Ascending aorta (tissue), 2 donors: Measurements from ENCODE around the gene ATP5MC2. TPM values are rescaled to one million over a fixed set of nuclear protein-coding genes. Genes with fewer than 3 reads are reported as not detected.
A peak's percentile ranks its signal among the peaks of the same experiment; 100 is the strongest.

ENCODE experiments used
- DNase-seq, 2 donors: peaks; one replicate each; pipeline ENCODE4 v3.0.0-alpha.2; 2019; ENCODE audit warnings: low spot score in 2 of 2
- H3K27ac ChIP-seq, 2 donors: fragments of 200-600 bp; sonication (generic); one replicate each; pipeline ENCODE4 v1.5.1; 2016 to 2017; ENCODE audit warnings: mild to moderate bottlenecking in 1 of 2
- H3K27me3 ChIP-seq: fragments of 200-600 bp; sonication (generic); one replicate; pipeline ENCODE4 v1.5.1; 2017
- H3K36me3 ChIP-seq, 2 donors: fragments of 200-600 bp; sonication (generic); one replicate each; pipeline ENCODE4 v1.5.1; 2016
- H3K4me1 ChIP-seq, 2 donors: fragments of 200-600 bp; sonication (generic); one replicate each; pipeline ENCODE4 v1.5.1; 2016 to 2017; ENCODE audit warnings: mild to moderate bottlenecking in 1 of 2
- H3K4me3 ChIP-seq, 2 donors: fragments of 200-600 bp; sonication (generic); one replicate each; pipeline ENCODE4 v1.5.1; 2016 to 2017; ENCODE audit warnings: mild to moderate bottlenecking in 1 of 2
- H3K9me3 ChIP-seq, 2 donors: fragments of 200-600 bp; sonication (generic); one replicate each; pipeline ENCODE4 v1.5.1; 2016
- CTCF ChIP-seq, 3 experiments: fragments of 200-600 bp in 2 of 3; fragments of 450-650 bp in 1 of 3; sonication (generic) in 2 of 3; IDR thresholded peaks; one replicate each; pipeline ENCODE4 v1.5.1; 2016 to 2019; ENCODE audit warnings: antibody characterized with exemption in 3 of 3, mild to moderate bottlenecking in 1 of 3, moderate library complexity in 1 of 3
- intact Hi-C: fragments of 100-400 bp; cut with DNase I; formaldehyde crosslinking; loops from one replicate; pipeline ENCODE4 v1.15.1; 2023
- total RNA-seq: library from RNA; depleted of rRNA; stranded (reverse); fragments of >200 nt; gene quantifications from one replicate; pipeline ENCODE4 v1.1.0, GENCODE V29; 2016

Gene ATP5MC2
- total RNA-seq, 1 donor from 2014 or later: 284 TPM

DNA sequence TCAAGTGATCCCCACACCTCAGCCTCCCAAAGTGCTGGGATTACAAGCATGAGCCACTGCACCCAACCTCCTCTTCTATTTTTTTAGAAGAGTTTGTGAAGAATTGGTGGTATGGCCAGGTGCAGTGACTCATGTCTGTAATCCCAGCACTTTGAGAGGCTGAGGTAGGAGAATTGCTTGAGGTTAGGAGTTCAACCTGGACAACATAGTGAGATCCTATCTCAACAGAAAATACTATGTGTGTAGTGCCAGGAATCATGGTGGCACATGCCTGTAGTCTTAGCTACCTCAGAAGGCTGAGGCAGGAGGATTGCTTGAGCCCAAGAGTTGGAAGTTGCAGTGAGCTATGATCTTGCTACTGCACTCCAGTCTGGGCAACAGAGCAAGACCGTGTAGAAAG, 44.2 kb downstream of the ATP5MC2 start:
- H3K27me3 ChIP-seq: no peaks in the 10 kb centered on the region
- no peak overlapping the region for H3K4me3 ChIP-seq
- intact Hi-C loops: no loop called here
- no peak overlapping the region for H3K27ac ChIP-seq
- H3K4me1 ChIP-seq: peaks cover 0 to 4% of the 10 kb centered on the region in 2 donors
- TF ChIP-seq CTCF (IDR thresholded peaks at IDR 0.05): no peak
- no peak for DNase-seq
- no peaks in the 10 kb centered on the region for H3K9me3 ChIP-seq
- no peaks in the 10 kb centered on the region for H3K36me3 ChIP-seq

DNA sequence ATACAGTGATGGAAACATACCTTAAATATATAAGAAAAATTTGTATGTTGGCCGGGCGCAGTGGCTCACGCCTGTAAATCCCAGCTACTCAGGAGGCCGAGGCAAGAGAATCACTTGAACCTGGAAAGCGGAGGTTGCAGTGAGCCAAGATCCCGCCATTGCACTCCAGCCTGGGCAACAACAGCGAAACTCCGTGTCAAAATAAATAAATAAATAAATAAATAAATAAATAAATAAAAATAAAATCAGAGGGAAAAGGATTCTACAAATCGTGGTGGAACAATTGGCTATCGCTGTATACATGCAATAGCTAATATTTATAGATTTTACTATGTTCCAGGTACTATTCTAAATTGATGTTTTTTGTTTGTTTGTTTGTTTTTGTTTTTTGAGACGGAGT, 48.0 kb downstream of the ATP5MC2 start:
- H3K36me3 ChIP-seq: no peaks in the 10 kb centered on the region
- no peak overlapping the region for H3K27ac ChIP-seq
- no peak overlapping the region for H3K4me3 ChIP-seq
- H3K27me3 ChIP-seq: no peaks in the 10 kb centered on the region
- intact Hi-C loops: loop anchor here (2.0 to 5.0 kb wide), 2 partner anchors 31 to 66 kb away; no protein-coding TSS in a partner anchor
- no peaks in the 10 kb centered on the region for H3K9me3 ChIP-seq
- H3K4me1 ChIP-seq: peaks cover 0 to 10% of the 10 kb centered on the region in 2 donors
- no peak for TF ChIP-seq CTCF (IDR thresholded peaks at IDR 0.05)
- no peak for DNase-seq

DNA sequence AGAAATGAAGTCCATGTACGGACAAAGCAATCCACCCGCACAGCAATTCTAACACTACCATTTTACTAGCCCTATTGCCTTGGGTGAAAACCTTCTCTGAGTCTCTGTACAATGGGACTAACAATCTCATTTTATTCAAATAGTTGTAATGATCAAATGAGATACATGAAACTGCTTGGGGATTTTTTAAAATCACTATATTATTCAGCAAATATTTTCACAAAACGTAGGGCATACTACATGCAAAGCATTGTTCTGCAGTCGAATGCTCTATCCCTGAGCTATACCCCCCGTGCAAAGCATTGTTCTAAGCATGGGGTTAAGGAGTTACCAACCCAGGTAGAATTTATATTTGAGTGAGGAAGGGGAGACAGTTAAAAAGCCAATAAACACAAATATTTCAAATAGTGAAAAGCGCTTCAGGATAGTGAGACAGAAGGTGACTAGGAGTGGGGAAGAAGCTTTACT, 49.1 kb downstream of the ATP5MC2 start:
- no peak for DNase-seq
- H3K4me1 ChIP-seq: peaks cover 0 to 15% of the 10 kb centered on the region in 2 donors
- peak overlapping the region; percentile 81 to 93 for H3K27ac ChIP-seq
- TF ChIP-seq CTCF (IDR thresholded peaks at IDR 0.05): no peak
- intact Hi-C loops: loop anchor here (1.0 to 5.0 kb wide), 3 partner anchors 32 to 64 kb away; partner anchors contain the start of gene ATP5MC2
- no peaks in the 10 kb centered on the region for H3K27me3 ChIP-seq
- H3K9me3 ChIP-seq: no peaks in the 10 kb centered on the region
- H3K4me3 ChIP-seq: peak overlapping the region; percentile 73 to 74
- no peaks in the 10 kb centered on the region for H3K36me3 ChIP-seq

DNA sequence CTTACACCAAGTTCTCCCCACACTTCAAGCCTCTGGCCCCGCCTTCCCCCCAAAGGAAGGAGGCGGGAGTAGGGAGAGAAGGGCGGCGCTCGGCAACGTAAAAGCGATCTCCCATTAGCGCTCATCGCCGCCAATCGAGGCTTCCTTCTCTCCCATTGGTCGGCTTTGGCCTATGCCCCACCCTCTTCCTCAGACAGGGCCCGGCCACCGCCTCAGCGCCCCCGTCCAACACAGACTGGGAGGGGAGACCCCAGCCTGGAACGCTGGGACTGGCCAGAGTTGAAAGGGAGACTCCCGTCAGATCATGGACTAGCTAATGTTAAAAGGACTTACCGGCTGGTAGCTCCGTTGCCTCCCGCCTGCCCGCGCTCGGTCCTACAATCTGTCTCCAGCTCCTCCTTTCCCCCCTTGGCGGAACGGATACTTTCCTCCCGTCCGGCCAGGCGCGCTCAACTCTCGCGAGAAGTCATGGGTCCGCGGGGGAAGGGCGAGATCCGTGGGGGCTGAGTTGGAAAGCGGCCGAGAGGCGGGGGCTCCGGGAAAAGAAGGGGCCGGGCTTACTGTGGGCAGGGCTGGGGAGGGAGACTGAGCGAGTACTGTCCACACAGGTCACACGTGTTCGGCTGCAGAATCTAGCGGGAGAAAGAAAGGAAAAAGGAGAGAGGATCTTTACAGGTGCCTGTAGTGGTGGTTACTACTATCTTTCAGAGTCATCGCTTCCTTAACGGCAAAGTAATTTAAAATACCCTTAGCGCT, 49.8 kb downstream of the ATP5MC2 start, which contains the start of gene ATF7:
ATF7 (minus strand) TSS at position 437 of the 756 bp plus-strand sequence. CDS start 25,382 bp downstream, outside the sequence.
- DNase-seq: peak; percentile 88 to 98
- no peaks in the 10 kb centered on the region for H3K36me3 ChIP-seq
- H3K9me3 ChIP-seq: no peaks in the 10 kb centered on the region
- H3K27me3 ChIP-seq: no peaks in the 10 kb centered on the region
- H3K4me1 ChIP-seq: peaks cover 0 to 15% of the 10 kb centered on the region in 2 donors
- intact Hi-C loops: loop anchor here (1.0 to 5.0 kb wide), 4 partner anchors 33 to 81 kb away; partner anchors contain the start of gene ATP5MC2
- peak within 1 kb of the TSS; percentile 73 to 74 for H3K4me3 ChIP-seq
- H3K27ac ChIP-seq: peak within 1 kb of the TSS; percentile 81 to 93
- no peak for TF ChIP-seq CTCF (IDR thresholded peaks at IDR 0.05)

DNA sequence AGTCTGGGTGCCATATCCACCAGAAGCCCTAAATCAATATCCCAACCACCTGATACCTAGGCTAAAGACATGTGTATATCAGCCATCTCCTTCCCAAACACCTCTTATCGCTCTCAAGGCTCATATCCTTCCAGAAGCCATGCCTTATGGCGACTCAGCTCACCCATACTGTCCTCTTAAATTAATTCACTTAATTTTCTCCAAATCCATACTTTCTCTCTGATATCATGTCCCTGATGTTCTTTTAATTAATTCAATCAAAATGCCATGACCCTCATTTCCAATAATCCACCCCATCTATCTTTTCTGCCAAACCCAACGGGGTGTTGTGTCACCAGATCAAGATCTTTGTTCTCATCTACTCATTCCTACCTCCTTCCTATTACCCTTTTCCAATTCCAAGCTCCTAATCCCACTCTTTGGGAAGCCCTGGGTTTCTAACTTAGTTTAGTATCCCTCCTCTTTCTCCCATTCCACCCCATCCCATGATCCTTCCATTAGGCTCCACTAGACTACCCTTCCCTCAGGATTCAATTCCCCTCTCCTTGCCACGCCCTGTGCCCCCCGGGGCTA, 50.4 kb downstream of the ATP5MC2 start:
- DNase-seq: no peak
- Histone ChIP-seq H3K36me3 (no peaks in the 10 kb centered on the region), H3K4me3 (peak overlapping the region; percentile 73 to 74), H3K27ac (peak overlapping the region; percentile 81 to 93), H3K4me1 (peaks cover 0 to 15% of the 10 kb centered on the region in 2 donors), H3K27me3 (no peaks in the 10 kb centered on the region), H3K9me3 (no peaks in the 10 kb centered on the region)
- intact Hi-C loops: loop anchor here (2.0 to 5.0 kb wide), 2 partner anchors 63 to 81 kb away; no protein-coding TSS in a partner anchor
- no peak for TF ChIP-seq CTCF (IDR thresholded peaks at IDR 0.05)
